ENCODE data around the gene NCKAP5. TPM values are rescaled to one million over a fixed set of nuclear protein-coding genes. Genes with fewer than 3 reads are reported as not detected.
"Not testable (repeated sequence)": the region's sequence is repeated elsewhere in the genome, so short reads cannot be mapped to it uniquely, and the experiment has no call there.

Gene NCKAP5
- total and polyA plus RNA-seq, 9 of the 15 experiments (the other 6 are each of a cell fraction or from before 2014, with no cell fraction given) = not detected

DNA sequence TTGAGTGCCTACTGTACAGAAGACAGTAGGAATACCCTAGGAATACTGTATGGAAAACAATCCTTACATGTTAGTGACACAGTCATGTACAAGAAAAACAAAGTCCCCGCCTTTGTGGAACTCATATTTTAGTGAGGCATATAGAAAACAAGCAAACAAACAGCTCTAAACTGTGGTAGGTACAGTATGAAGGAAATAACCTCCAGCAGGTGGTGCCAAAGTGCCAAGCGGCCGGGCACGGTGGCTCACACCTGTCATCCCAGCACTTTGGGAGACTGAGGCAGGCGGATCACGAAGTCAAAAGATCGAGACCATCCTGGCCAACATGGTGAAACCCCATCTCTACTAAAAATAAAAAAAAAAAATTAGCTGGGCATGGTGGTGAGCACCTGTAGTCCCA lies 48.6 kb downstream of the NCKAP5 start:
- ATAC-seq; H2AFZ ChIP-seq (ENCODE audit: low read depth, low read length); H3K9me3 ChIP-seq (replicated peaks; ENCODE audit: control insufficient read depth, insufficient read depth, low read depth, low read length); CTCF ChIA-PET (ENCODE audit: low intra/inter-chr PET ratio); POLR2A ChIA-PET; H3K9ac ChIP-seq (ENCODE audit: insufficient read depth in 1 of 2, low read depth in 2 of 2, low read length in 2 of 2); H3K4me2 ChIP-seq (ENCODE audit: insufficient read depth, low read length); H3K79me2 ChIP-seq (ENCODE audit: control insufficient read depth, insufficient read depth, low read length); DNase-seq (ENCODE audit: extremely low read depth in 1 of 4, low spot score in 3 of 4); BruUV-seq (replicated peaks); H3K27ac ChIP-seq (ENCODE audit: extremely low read depth, low read depth, low read length); H3K9me1 ChIP-seq (ENCODE audit: control insufficient read depth, insufficient read depth, low read length); H3K27me3 ChIP-seq (ENCODE audit: control insufficient read depth in 2 of 2, insufficient read depth in 2 of 2, low read length in 2 of 2); H3K4me3 ChIP-seq; H3K36me3 ChIP-seq (ENCODE audit: control insufficient read depth, insufficient read depth, low read length); intact Hi-C loops (cut with micrococcal nuclease); FAIRE-seq; in situ Hi-C loops (cut with MboI); H4K20me1 ChIP-seq (replicated peaks; ENCODE audit: control insufficient read depth, insufficient read depth, low read length); H3K4me1 ChIP-seq (replicated peaks in 1 of 2; ENCODE audit: control insufficient read depth in 2 of 2, insufficient read depth in 2 of 2, low read length in 2 of 2): not testable (repeated sequence)
- TF ChIP-seq, protein P1, sequence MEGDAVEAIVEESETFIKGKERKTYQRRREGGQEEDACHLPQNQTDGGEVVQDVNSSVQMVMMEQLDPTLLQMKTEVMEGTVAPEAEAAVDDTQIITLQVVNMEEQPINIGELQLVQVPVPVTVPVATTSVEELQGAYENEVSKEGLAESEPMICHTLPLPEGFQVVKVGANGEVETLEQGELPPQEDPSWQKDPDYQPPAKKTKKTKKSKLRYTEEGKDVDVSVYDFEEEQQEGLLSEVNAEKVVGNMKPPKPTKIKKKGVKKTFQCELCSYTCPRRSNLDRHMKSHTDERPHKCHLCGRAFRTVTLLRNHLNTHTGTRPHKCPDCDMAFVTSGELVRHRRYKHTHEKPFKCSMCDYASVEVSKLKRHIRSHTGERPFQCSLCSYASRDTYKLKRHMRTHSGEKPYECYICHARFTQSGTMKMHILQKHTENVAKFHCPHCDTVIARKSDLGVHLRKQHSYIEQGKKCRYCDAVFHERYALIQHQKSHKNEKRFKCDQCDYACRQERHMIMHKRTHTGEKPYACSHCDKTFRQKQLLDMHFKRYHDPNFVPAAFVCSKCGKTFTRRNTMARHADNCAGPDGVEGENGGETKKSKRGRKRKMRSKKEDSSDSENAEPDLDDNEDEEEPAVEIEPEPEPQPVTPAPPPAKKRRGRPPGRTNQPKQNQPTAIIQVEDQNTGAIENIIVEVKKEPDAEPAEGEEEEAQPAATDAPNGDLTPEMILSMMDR (IDR thresholded peaks at IDR 0.05 in 2 of 3, conservative IDR thresholded peaks at IDR 0.05 in 1 of 3; ENCODE audit: insufficient read depth in 2 of 3, low read depth in 1 of 3, low read length in 3 of 3) = peak in 2 of 3 experiments; percentile 15 to 17; a peak in 2 of 6 replicates
- 0% methylated on average over 7 of the region's 7 CpGs for WGBS (ENCODE audit: insufficient coverage, low coverage, missing lambda C conversion rate)

DNA sequence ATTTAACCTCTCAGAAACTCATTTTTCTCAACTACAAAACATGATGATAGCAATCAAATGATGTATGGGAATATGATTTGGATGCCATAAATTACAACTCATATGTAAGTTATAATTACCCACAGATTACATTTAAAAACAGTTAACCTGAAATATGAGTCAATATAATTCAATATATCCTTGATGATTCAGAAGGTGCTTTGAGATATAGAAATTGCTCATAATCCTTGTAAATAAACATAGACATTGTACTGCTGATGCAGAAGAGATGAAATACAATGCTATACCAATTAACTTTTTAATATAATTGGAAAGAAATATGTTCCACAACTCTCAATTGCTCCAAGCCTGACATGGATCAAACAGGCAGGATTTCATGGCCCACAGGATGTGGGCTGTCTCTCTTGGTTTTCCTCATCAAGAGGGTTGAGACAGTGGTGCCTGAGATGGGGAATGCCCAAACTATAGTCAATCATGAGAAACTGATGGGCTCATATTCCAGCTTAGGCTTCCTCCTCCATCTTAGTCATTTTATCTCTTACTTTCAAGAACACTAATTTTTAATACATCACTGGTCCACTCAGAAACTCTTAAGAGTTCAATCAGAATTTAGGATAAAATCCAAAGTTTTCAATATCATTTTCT lies 49.4 kb downstream of the NCKAP5 start:
- H3K9me3 ChIP-seq (replicated peaks; ENCODE audit: control insufficient read depth, insufficient read depth, low read depth, low read length) = no peaks in the 10 kb centered on the region; the same call in 1 of the 2 replicates
- intact Hi-C loops (cut with micrococcal nuclease) = no loop called here
- POLR2A ChIA-PET = no interaction called here
- in situ Hi-C loops (cut with MboI) = no loop called here
- H3K4me2 ChIP-seq (ENCODE audit: insufficient read depth, low read length) = no peak overlapping the region
- H4K20me1 ChIP-seq (replicated peaks; ENCODE audit: control insufficient read depth, insufficient read depth, low read length) = no peaks in the 10 kb centered on the region
- no peak overlapping the region for H2AFZ ChIP-seq (ENCODE audit: low read depth, low read length)
- no peaks in the 10 kb centered on the region for H3K79me2 ChIP-seq (ENCODE audit: control insufficient read depth, insufficient read depth, low read length)
- H3K9ac ChIP-seq (ENCODE audit: insufficient read depth in 1 of 2, low read depth in 2 of 2, low read length in 2 of 2) = no peak overlapping the region
- no peak for ATAC-seq
- FAIRE-seq = no peak
- no TSS peak for BruUV-seq (replicated peaks)
- DNase-seq (ENCODE audit: extremely low read depth in 1 of 4, low spot score in 3 of 4) = no peak
- no peaks in the 10 kb centered on the region for H3K4me1 ChIP-seq (replicated peaks in 1 of 2; ENCODE audit: control insufficient read depth in 2 of 2, insufficient read depth in 2 of 2, low read length in 2 of 2)
- H3K27ac ChIP-seq (ENCODE audit: extremely low read depth, low read depth, low read length) = no peak overlapping the region
- H3K27me3 ChIP-seq (ENCODE audit: control insufficient read depth in 2 of 2, insufficient read depth in 2 of 2, low read length in 2 of 2) = no peaks in the 10 kb centered on the region
- no peaks in the 10 kb centered on the region for H3K9me1 ChIP-seq (ENCODE audit: control insufficient read depth, insufficient read depth, low read length)
- no peaks in the 10 kb centered on the region for H3K36me3 ChIP-seq (ENCODE audit: control insufficient read depth, insufficient read depth, low read length)
- CTCF ChIA-PET (ENCODE audit: low intra/inter-chr PET ratio) = no interaction called here
- H3K4me3 ChIP-seq = no peak overlapping the region
- TF ChIP-seq E2F5 (CRISPR knock-in tag; IDR thresholded peaks at IDR 0.05) (no peak), ZNF57 (CRISPR knock-in tag; IDR thresholded peaks at IDR 0.05) (no peak), ZNF395 (CRISPR knock-in tag; IDR thresholded peaks at IDR 0.05) (no peak), IFI16 (CRISPR knock-in tag; IDR thresholded peaks at IDR 0.05) (no peak), GATA2 (CRISPR knock-in tag; IDR thresholded peaks at IDR 0.05) (no peak), CBFA2T3 (IDR thresholded peaks at IDR 0.05) (no peak), PBX2 (CRISPR knock-in tag; IDR thresholded peaks at IDR 0.05; ENCODE audit: low read depth) (no peak), PBX2 (tag; conservative IDR thresholded peaks at IDR 0.05; ENCODE audit: low read depth) (no peak)

Measured in K562 (cell line).